ENCODE results near the gene INPP5A.

- TF ChIP-seq TOX (CRISPR knock-in tag; IDR thresholded peaks at IDR 0.05; ENCODE audit: borderline replicate concordance) (no peak), CREB5 (CRISPR knock-in tag; IDR thresholded peaks at IDR 0.05; ENCODE audit: low read depth) (no peak), GLIS3 (CRISPR knock-in tag; IDR thresholded peaks at IDR 0.05) (no peak), ZNF565 (CRISPR knock-in tag; conservative IDR thresholded peaks at IDR 0.05; ENCODE audit: low read depth) (no peak), PPARA (CRISPR knock-in tag; IDR thresholded peaks at IDR 0.05; ENCODE audit: borderline replicate concordance) (no peak), TSHZ2 (CRISPR knock-in tag; IDR thresholded peaks at IDR 0.05) (no peak), ZFP3 (CRISPR knock-in tag; IDR thresholded peaks at IDR 0.05) (no peak), ZC3H10 (CRISPR knock-in tag; IDR thresholded peaks at IDR 0.05) (no peak), CSRNP3 (CRISPR knock-in tag; IDR thresholded peaks at IDR 0.05) (no peak)
Observed at GRCh38 chr10:132510174-132510611, 27.4 kb upstream of the INPP5A start.

Measured in SK-N-SH treated with all-trans-retinoic acid at 6 μM for 48 hours (cell line).